TTC549 (cell line): ENCODE results near the gene AGPAT3.

Source experiments
- FAIRE-seq: peaks from 2 replicates; lab custom pipeline; 2012; peaks lifted over from hg19 to GRCh38; lab: Jason Lieb, UNC

AGPAT3 gene

GRCh38 chr21:43909741-43910400, 44.8 kb downstream of the AGPAT3 start:
- FAIRE-seq: no peak

GRCh38 chr21:43910460-43910859, 45.4 kb downstream of the AGPAT3 start:
- FAIRE-seq: no peak

GRCh38 chr21:43911015-43911934, 46.3 kb downstream of the AGPAT3 start:
- FAIRE-seq: no peak

- FAIRE-seq: no peak
These were observed 47.0 kb downstream of the AGPAT3 start for GRCh38 chr21:43911935-43912487.

GRCh38 chr21:43912500-43912899, 47.5 kb downstream of the AGPAT3 start:
- no peak for FAIRE-seq

- FAIRE-seq: no peak
These were observed 47.9 kb downstream of the AGPAT3 start for GRCh38 chr21:43912910-43913309.

GRCh38 chr21:43913928-43914327, 48.9 kb downstream of the AGPAT3 start:
- no peak for FAIRE-seq

GRCh38 chr21:43916076-43916475, 51.1 kb downstream of the AGPAT3 start:
- no peak for FAIRE-seq

GRCh38 chr21:43916691-43917514, 51.9 kb downstream of the AGPAT3 start:
- FAIRE-seq: no peak

GRCh38 chr21:43917515-43918384, 52.7 kb downstream of the AGPAT3 start:
- FAIRE-seq: no peak

- FAIRE-seq: no peak
These were observed 53.4 kb downstream of the AGPAT3 start for GRCh38 chr21:43918385-43918947.

GRCh38 chr21:43919283-43919682, 54.3 kb downstream of the AGPAT3 start:
- FAIRE-seq: no peak

GRCh38 chr21:43919871-43920801, 55.1 kb downstream of the AGPAT3 start:
- no peak for FAIRE-seq

- FAIRE-seq: no peak
These were observed 56.6 kb downstream of the AGPAT3 start for GRCh38 chr21:43921571-43921978.

GRCh38 chr21:43921979-43922945, 57.2 kb downstream of the AGPAT3 start:
- no peak for FAIRE-seq

- FAIRE-seq: no peak
These were observed 57.9 kb downstream of the AGPAT3 start for GRCh38 chr21:43922949-43923348.

GRCh38 chr21:43923391-43923790, 58.4 kb downstream of the AGPAT3 start:
- no peak for FAIRE-seq

GRCh38 chr21:43924421-43925095, 59.5 kb downstream of the AGPAT3 start:
- no peak for FAIRE-seq
